Heart right ventricle (tissue), 16 donors: ENCODE measurements around the gene XPNPEP3. TPM values are rescaled to one million over a fixed set of nuclear protein-coding genes. Genes with fewer than 3 reads are reported as not detected.

ENCODE experiments used
- ATAC-seq, 8 donors: fragments of 200-7000 bp; cut with Tn5 transposase; one replicate each; pipeline ENCODE4 v1.9.1; 2020; ENCODE audit warnings: mild to moderate bottlenecking in 8 of 8, moderate library complexity in 8 of 8, moderate number of reproducible peaks in 1 of 8
- DNase-seq, 2 donors: peaks; one replicate each; pipeline ENCODE4 v3.0.0-alpha.2; 2020
- H3K27ac ChIP-seq, 10 donors: fragments of 200-600 bp; sonication (generic) in 2 of 10; one replicate each; pipeline versions ENCODE4 v1.5.0 to v1.8.0; 2020 to 2022; ENCODE audit warnings: mild to moderate bottlenecking in 3 of 10
- H3K27me3 ChIP-seq, 7 donors: fragments of 200-600 bp; one replicate each; pipeline ENCODE4 v1.8.0; 2021 to 2022; ENCODE audit warnings: mild to moderate bottlenecking in 2 of 7
- H3K36me3 ChIP-seq, 9 donors: fragments of 200-600 bp; sonication (generic) in 1 of 9; one replicate each; pipeline versions ENCODE4 v1.5.0 to v1.8.0; 2020 to 2022; ENCODE audit warnings: mild to moderate bottlenecking in 2 of 9
- H3K4me1 ChIP-seq, 9 donors: fragments of 200-600 bp; sonication (generic) in 1 of 9; one replicate each; pipeline versions ENCODE4 v1.5.0 to v1.8.0; 2020 to 2022; ENCODE audit warnings: mild to moderate bottlenecking in 4 of 9
- H3K4me3 ChIP-seq, 10 donors: fragments of 200-600 bp; sonication (generic) in 2 of 10; one replicate each; pipeline versions ENCODE4 v1.5.0 to v1.8.0; 2020 to 2022; ENCODE audit warnings: mild to moderate bottlenecking in 7 of 10, moderate library complexity in 2 of 10
- H3K9me3 ChIP-seq, 11 donors: fragments of 200-600 bp in 10 of 11; sonication (generic) in 2 of 11; one replicate each; pipeline versions ENCODE4 v1.5.0 to v1.8.0; 2013 to 2022; ENCODE audit warnings: mild to moderate bottlenecking in 2 of 11, control low read depth in 1 of 11, moderate library complexity in 1 of 11
- CTCF ChIP-seq, 9 donors: fragments of 200-600 bp; sonication (generic) in 2 of 9; IDR thresholded peaks; one replicate each; pipeline versions ENCODE4 v1.5.0 to v1.8.0; 2021 to 2022; ENCODE audit warnings: antibody characterized with exemption in 9 of 9, mild to moderate bottlenecking in 5 of 9, moderate library complexity in 1 of 9
- WGBS, 2 donors: extraction: QIAGEN DNeasy Blood & Tissue Kit; methylation state at CpG; one replicate each; pipeline ENCODE4 v1.1.7; 2013; ENCODE audit warnings: inconsistent platforms in 1 of 2; 5-methylcytosine and 5-hydroxymethylcytosine counted together
- intact Hi-C, 10 donors: fragments of 100-400 bp; cut with DNase I; formaldehyde crosslinking; loops; one replicate each; pipeline versions ENCODE4 v1.11.1 to v1.14.2; 2022
- polyA plus RNA-seq, 2 donors: library from polyadenylated mRNA; stranded (reverse); fragments of 200-250 nt; gene quantifications; one replicate each; pipeline ENCODE4 v1.2.3, GENCODE V29; 2013
- total RNA-seq, 10 donors: library from RNA; stranded (reverse); fragmentation: NEBNext Ultra II Directional in 3 of 10; extraction: Animal tissue kit (Norgen Biotek cat#: 25700) in 3 of 10; gene quantifications; one replicate each; pipeline versions ENCODE4 v1.2.1 to v1.2.4, GENCODE V29; 2021 to 2023
- donor health status: Arrhythmogenic right ventricular cardiomyopathy.
- donor health status: ischemic (EF 13 %, LVEDD 7.1; RV severe dilation, severe dysfunction).
- donor health status: healthy with polysubstance abuse.
- donor health status: DM: no; HTN: yes; CAD: no.
- donor health status: DM: no; HTN: no; CAD: no.
- donor health status: ischemic (EF 25% LVEDD 6.9; RV normal size, moderate dysfunction).
- donor health status: ischemic (EF 25% LVEDD 5.7; RV mildly dilated, moderate dysfunction).
- donor health status: healthy.
- donor health status: DM: yes; HTN: yes; CAD: no.
- donor health status: Ischemic cardiomyopathy.
- donor health status: ischemic (EF 35%, LVEDD 5.7; RV mildly dilated, moderate dysfunction).
- donor health status: nonischemic (EF 11% LVEDD 7.7; RV severe dilation, severe dysfunction).
- donor health status: DM: yes; HTN: yes; CAD: no.
- donor health status: PGD.
- donor health status: ischemic (EF 29% LVEDD 5.4; RV normal size, mild dysfunction).
- donor health status: nonischemic (EF 23%, LVEDD 6.1; RV moderate dilation, normal function).

XPNPEP3 gene
- total and polyA plus RNA-seq, 12 donors, result 3.7 to 31.7 (median 24.8) TPM

GRCh38 chr22:40817737-40818136, 39.2 kb upstream of the XPNPEP3 start:
- no peak for TF ChIP-seq CTCF (IDR thresholded peaks at IDR 0.05)
- Histone ChIP-seq H3K27me3 (no peaks in the 10 kb centered on the region), H3K4me3 (peak overlapping the region in 4 of 10 donors; percentile 75 to 98 (median 94)), H3K36me3 (peaks cover 0 to 19% (median under 1%) of the 10 kb centered on the region in 9 donors), H3K9me3 (no peaks in the 10 kb centered on the region), H3K27ac (no peak overlapping the region), H3K4me1 (peaks cover 3 to 34% (median 27%) of the 10 kb centered on the region in 9 donors)
- ATAC-seq, result no peak
- DNase-seq, result no peak
- WGBS, 2 donors, result 92 to 94% methylated on average over 4 of the region's 4 CpGs
- intact Hi-C loops, result loop anchor here in 1 of 10 donors (5.0 kb wide), 2 partner anchors 40 to 150 kb away; partner anchors contain the start of genes ST13 and XPNPEP3

GRCh38 chr22:40818192-40818746, 38.7 kb upstream of the XPNPEP3 start:
- Histone ChIP-seq H3K4me3 (peak overlapping the region; percentile 75 to 99 (median 90)), H3K4me1 (peaks cover 3 to 34% (median 27%) of the 10 kb centered on the region in 9 donors), H3K27me3 (no peaks in the 10 kb centered on the region), H3K27ac (peak overlapping the region in 2 of 10 donors; percentile 87 to 89), H3K9me3 (no peaks in the 10 kb centered on the region), H3K36me3 (peaks cover 0 to 24% (median 5%) of the 10 kb centered on the region in 9 donors)
- ATAC-seq (no peak), DNase-seq (no peak)
- WGBS, 2 donors, result 36 to 41% methylated on average over 14 of the region's 14 CpGs
- TF ChIP-seq CTCF (IDR thresholded peaks at IDR 0.05), result no peak
- intact Hi-C loops, result loop anchor here in 1 of 10 donors (5.0 kb wide), 2 partner anchors 39 to 151 kb away; partner anchors contain the start of genes ST13 and XPNPEP3

- peak; percentile 89 to 90 for DNase-seq
- intact Hi-C loops, result loop anchor here in 1 of 10 donors (5.0 kb wide), 2 partner anchors 38 to 152 kb away; partner anchors contain the start of genes ST13 and XPNPEP3
- Histone ChIP-seq H3K4me3 (peak within 1 kb of the TSS; percentile 75 to 99 (median 90)), H3K36me3 (peaks cover 0 to 31% (median 10%) of the 10 kb centered on the region in 9 donors), H3K4me1 (peaks cover 3 to 34% (median 27%) of the 10 kb centered on the region in 9 donors), H3K27me3 (no peaks in the 10 kb centered on the region), H3K9me3 (no peaks in the 10 kb centered on the region), H3K27ac (peak within 1 kb of the TSS in 9 of 10 donors; percentile 48 to 89 (median 74))
- 0 to 1% methylated on average over 45 to 59 of the region's 61 CpGs for WGBS, 2 donors
- TF ChIP-seq CTCF (IDR thresholded peaks at IDR 0.05), result peak in 7 of 9 donors; percentile 23 to 59 (median 50)
- ATAC-seq, result peak; percentile 98 to 99 (median 98)
Observed at GRCh38 chr22:40818747-40819598, 38.0 kb upstream of the XPNPEP3 start, which contains the start of gene SLC25A17. SLC25A17 (minus strand) TSS chr22:40819346; CDS start chr22:40819248, 98 bp downstream.

- Histone ChIP-seq H3K36me3 (peaks cover 0 to 34% (median 10%) of the 10 kb centered on the region in 9 donors), H3K4me3 (peak overlapping the region; percentile 75 to 99 (median 90)), H3K27me3 (no peaks in the 10 kb centered on the region), H3K4me1 (peaks cover 3 to 34% (median 27%) of the 10 kb centered on the region in 9 donors), H3K9me3 (no peaks in the 10 kb centered on the region), H3K27ac (peak overlapping the region in 9 of 10 donors; percentile 38 to 89 (median 72))
- ATAC-seq, result peak in 1 of 8 donors; percentile 4
- intact Hi-C loops, result loop anchor here in 1 of 10 donors (5.0 kb wide), 2 partner anchors 38 to 152 kb away; partner anchors contain the start of genes ST13 and XPNPEP3
- no peak for TF ChIP-seq CTCF (IDR thresholded peaks at IDR 0.05)
- DNase-seq, result no peak
- WGBS, 2 donors, result 5 to 7% methylated on average over 4 of the region's 4 CpGs
Observed at GRCh38 chr22:40819599-40820140, 37.3 kb upstream of the XPNPEP3 start.
